OCI-LY7 (cell line): Measurements from ENCODE around the gene ARL10. TPM values are rescaled to one million over a fixed set of nuclear protein-coding genes. Genes with fewer than 3 reads are reported as not detected.

ENCODE experiments used
- BruUV-seq: library from RNA; stranded (reverse); fragments of 400-500 nt; replicated peaks from 2 replicates; lab custom pipeline; 2021; lab: Mats Ljungman, UMichigan
- CTCF ChIA-PET: fragments of 300-600 bp; sonication (Branson Sonifier 250); formaldehyde crosslinking; loops from one replicate; lab custom pipeline; 2022; ENCODE audit warnings: antibody characterized with exemption; ENCODE audit not compliant: unreplicated experiment; lab: Charles Lee
- POLR2A ChIA-PET: fragments of 300-600 bp; sonication (Branson Sonifier 250); formaldehyde crosslinking; loops from one replicate; lab custom pipeline; 2022; ENCODE audit warnings: antibody characterized with exemption; lab: Charles Lee
- DNase-seq: peaks from one replicate; pipeline ENCODE4 v3.0.0-alpha.2; 2015; ENCODE audit warnings: low spot score
- H2AFZ ChIP-seq: fragments of 200-600 bp; sonication (generic), shearing (Covaris generic); 2 replicates; pipeline ENCODE4 v1.6.1; 2014; ENCODE audit warnings: mild to moderate bottlenecking, antibody characterized with exemption, low read length, moderate library complexity
- H3K27ac ChIP-seq: fragments of 200-600 bp; sonication (generic); 2 replicates; pipeline ENCODE4 v1.5.1; 2014; ENCODE audit warnings: mixed run types, low read depth, mild to moderate bottlenecking, moderate library complexity, low read length, inconsistent platforms; ENCODE audit not compliant: poor library complexity, severe bottlenecking
- H3K36me3 ChIP-seq: fragments of 200-600 bp; sonication (generic); 2 replicates; pipeline ENCODE4 v1.6.1; 2014; ENCODE audit warnings: mild to moderate bottlenecking, antibody characterized with exemption, low read length, moderate library complexity, mixed read lengths; ENCODE audit not compliant: insufficient read depth
- H3K4me1 ChIP-seq: fragments of 200-600 bp; sonication (generic); 2 replicates; pipeline ENCODE4 v1.5.1; 2014; ENCODE audit warnings: mild to moderate bottlenecking, low read length; ENCODE audit not compliant: insufficient read depth, poor library complexity, severe bottlenecking
- H3K4me2 ChIP-seq: fragments of 200-600 bp; sonication (generic); 2 replicates; pipeline ENCODE4 v1.6.1; 2014; ENCODE audit warnings: mild to moderate bottlenecking, low read length
- H3K4me3 ChIP-seq: fragments of 200-600 bp; sonication (generic); 2 replicates; pipeline ENCODE4 v1.5.1; 2014; ENCODE audit warnings: mild to moderate bottlenecking, low read depth, low read length; ENCODE audit not compliant: poor library complexity, severe bottlenecking
- H3K79me2 ChIP-seq: fragments of 200-600 bp; sonication (generic); 2 replicates; pipeline ENCODE4 v1.6.1; 2016; ENCODE audit warnings: low read depth, mild to moderate bottlenecking, low read length, moderate library complexity, mixed read lengths; ENCODE audit not compliant: insufficient read depth
- H3K9me2 ChIP-seq: fragments of 200-600 bp; sonication (generic); 2 replicates; pipeline ENCODE4 v1.6.1; 2016; ENCODE audit warnings: mild to moderate bottlenecking, low read length, mixed read lengths; ENCODE audit not compliant: insufficient read depth
- H3K9me3 ChIP-seq: fragments of 200-600 bp; sonication (generic); 2 replicates; pipeline ENCODE4 v1.6.1; 2014; ENCODE audit warnings: mild to moderate bottlenecking, mixed run types, low read length, mixed read lengths
- H4K20me1 ChIP-seq: fragments of 200-600 bp; sonication (generic); 2 replicates; pipeline ENCODE4 v1.6.1; 2014; ENCODE audit warnings: mild to moderate bottlenecking, antibody characterized with exemption, low read length, moderate library complexity, mixed read lengths; ENCODE audit not compliant: insufficient read depth
- CTCF ChIP-seq: fragments of 200-600 bp; sonication (generic); conservative IDR thresholded peaks from 2 replicates; pipeline ENCODE4 v1.5.1; 2014; ENCODE audit warnings: mild to moderate bottlenecking, antibody characterized with exemption, low read length, moderate library complexity, mixed read lengths
- EZH2phosphoT487 ChIP-seq: fragments of 200-600 bp; sonication (generic); IDR thresholded peaks from 2 replicates; pipeline ENCODE4 v1.6.1; 2018; ENCODE audit warnings: low read depth, borderline replicate concordance, mild to moderate bottlenecking, mixed run types, antibody characterized with exemption, low read length, moderate library complexity, mixed read lengths
- intact Hi-C: fragments of 100-400 bp; cut with micrococcal nuclease; formaldehyde crosslinking; loops from one replicate; pipeline ENCODE4 v1.10.0; 2022; ENCODE audit not compliant: unreplicated experiment
- total RNA-seq, 2 experiments: library from RNA; depleted of rRNA in 1 of 2; stranded (reverse); fragments of >200 nt in 1 of 2; shearing (Covaris generic) in 1 of 2; gene quantifications; 2 replicates each; pipeline ENCODE4 v1.2.3, GENCODE V29; 2014 to 2022

Gene ARL10
- total RNA-seq, 2 experiments from 2014 or later: 0.06 TPM; not detected in 1

DNA sequence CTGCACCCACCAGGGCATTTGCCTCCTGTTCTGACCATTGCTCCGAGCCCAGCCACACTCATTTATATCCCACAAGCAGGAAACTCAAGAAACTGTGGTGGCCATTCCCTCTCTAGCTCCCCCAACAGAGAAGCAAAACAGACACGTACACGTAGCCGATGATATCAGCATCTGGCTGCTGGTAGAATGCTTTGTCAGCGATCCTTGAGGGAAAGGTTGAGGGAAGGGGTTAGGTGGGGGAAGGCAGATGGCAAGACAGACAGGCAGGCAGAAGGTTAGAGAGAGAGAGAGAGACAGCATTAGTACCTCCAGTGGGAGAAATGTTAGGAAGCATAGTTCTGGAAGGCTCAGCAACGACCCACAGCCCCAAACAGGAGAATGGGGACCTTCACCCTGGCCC is 31.0 kb downstream of the ARL10 start:
- no peaks in the 10 kb centered on the region for H3K4me1 ChIP-seq
- peaks cover 25% of the 10 kb centered on the region for H3K36me3 ChIP-seq
- intact Hi-C loops: no loop called here
- no peaks in the 10 kb centered on the region for H4K20me1 ChIP-seq
- ChIA-PET CTCF (no interaction called here), POLR2A (no interaction called here)
- no peak overlapping the region for H3K4me2 ChIP-seq
- no peaks in the 10 kb centered on the region for H3K9me2 ChIP-seq
- no peak for DNase-seq
- H3K9me3 ChIP-seq: no peaks in the 10 kb centered on the region
- H2AFZ ChIP-seq: no peak overlapping the region
- no peak for TF ChIP-seq CTCF
- H3K4me3 ChIP-seq: no peak overlapping the region
- no peak overlapping the region for H3K27ac ChIP-seq
- no TSS peak for BruUV-seq
- H3K79me2 ChIP-seq: no peaks in the 10 kb centered on the region

- Histone ChIP-seq H3K4me2 (no peak overlapping the region), H3K9me2 (no peaks in the 10 kb centered on the region), H2AFZ (no peak overlapping the region), H3K4me1 (no peaks in the 10 kb centered on the region), H3K27ac (no peak overlapping the region), H3K79me2 (no peaks in the 10 kb centered on the region), H3K36me3 (peaks cover 15% of the 10 kb centered on the region; the same call in 1 of the 2 replicates), H3K4me3 (no peak overlapping the region), H4K20me1 (no peaks in the 10 kb centered on the region), H3K9me3 (no peaks in the 10 kb centered on the region)
- no peak for DNase-seq
- TF ChIP-seq EZH2phosphoT487: no peak
- TF ChIP-seq CTCF: no peak
- BruUV-seq: no TSS peak
- POLR2A ChIA-PET: no interaction called here
- intact Hi-C loops: no loop called here
- CTCF ChIA-PET: no interaction called here
Observed at GRCh38 chr5:176397736-176398420, 32.6 kb downstream of the ARL10 start.

DNA sequence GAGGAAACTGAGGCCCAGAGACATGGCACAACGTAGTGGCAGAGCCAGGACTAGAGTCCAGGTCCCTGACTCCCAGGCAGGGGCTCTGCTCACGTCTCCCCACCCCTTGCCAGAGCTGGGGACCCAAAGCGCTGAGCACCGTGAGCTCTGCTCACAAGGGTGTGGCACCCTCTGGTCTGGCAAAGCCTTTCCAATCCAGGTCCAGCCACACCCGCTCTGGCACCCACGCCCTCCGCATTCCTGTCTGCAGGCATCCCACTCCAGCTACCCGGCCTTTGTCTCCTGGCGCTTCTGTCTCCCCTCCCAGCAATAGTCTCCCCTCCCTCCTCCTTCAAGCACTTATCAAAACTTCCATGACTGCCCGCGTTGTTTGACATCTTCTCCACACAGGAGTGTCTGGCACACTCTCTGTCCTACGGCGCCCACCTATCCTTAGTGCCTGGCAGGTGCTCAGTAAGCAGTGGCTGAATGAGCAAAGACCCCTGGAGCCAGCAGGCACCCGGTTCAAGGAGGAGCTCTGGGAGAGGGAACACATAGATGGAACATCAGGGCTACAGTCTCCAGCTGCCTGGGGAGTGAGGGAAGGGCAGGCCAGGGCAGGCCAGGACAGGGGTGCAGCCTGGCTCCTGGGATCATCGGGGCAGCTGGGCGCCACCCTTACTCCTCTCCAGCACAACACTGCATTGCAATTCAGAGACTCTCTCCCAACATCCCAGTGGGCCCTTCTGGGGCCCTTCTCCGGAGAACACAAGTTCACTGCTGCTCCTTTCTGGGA is 35.3 kb downstream of the ARL10 start:
- BruUV-seq: no TSS peak
- intact Hi-C loops: no loop called here

More for the DNA sequence above, 35.3 kb downstream of the ARL10 start:
- H3K79me2 ChIP-seq: no peaks in the 10 kb centered on the region
- H3K36me3 ChIP-seq: peaks cover under 1% of the 10 kb centered on the region; the same call in 1 of the 2 replicates
- ChIA-PET POLR2A (interaction anchor here (0.6 kb wide), 1 partner anchor 9 kb away, joined by 3 read pairs; no protein-coding TSS in a partner anchor), CTCF (no interaction called here)
- H3K4me2 ChIP-seq: no peak overlapping the region
- TF ChIP-seq EZH2phosphoT487: no peak
- no peak for TF ChIP-seq CTCF
- no peak overlapping the region for H3K27ac ChIP-seq
- H3K9me2 ChIP-seq: no peaks in the 10 kb centered on the region
- H4K20me1 ChIP-seq: no peaks in the 10 kb centered on the region
- H3K9me3 ChIP-seq: no peaks in the 10 kb centered on the region
- H3K4me3 ChIP-seq: no peak overlapping the region
- DNase-seq: no peak
- no peak overlapping the region for H2AFZ ChIP-seq
- H3K4me1 ChIP-seq: no peaks in the 10 kb centered on the region
